NCI-H460 (cell line): ENCODE results near the gene TAL2. TPM values are rescaled to one million over a fixed set of nuclear protein-coding genes. Genes with fewer than 3 reads are reported as not detected.

Experiments
- DNase-seq: peaks from one replicate; pipeline ENCODE4 v3.0.0-alpha.2; 2016; ENCODE audit warnings: low read depth; ENCODE audit errors: extremely low read depth
- total RNA-seq: library from RNA; depleted of rRNA; stranded (reverse); fragments of >200 nt; shearing (Covaris generic); gene quantifications from 2 replicates; pipeline ENCODE4 v1.2.3, GENCODE V29; 2014

Gene TAL2
- total RNA-seq, 1 experiment from 2014 or later = not detected

DNA sequence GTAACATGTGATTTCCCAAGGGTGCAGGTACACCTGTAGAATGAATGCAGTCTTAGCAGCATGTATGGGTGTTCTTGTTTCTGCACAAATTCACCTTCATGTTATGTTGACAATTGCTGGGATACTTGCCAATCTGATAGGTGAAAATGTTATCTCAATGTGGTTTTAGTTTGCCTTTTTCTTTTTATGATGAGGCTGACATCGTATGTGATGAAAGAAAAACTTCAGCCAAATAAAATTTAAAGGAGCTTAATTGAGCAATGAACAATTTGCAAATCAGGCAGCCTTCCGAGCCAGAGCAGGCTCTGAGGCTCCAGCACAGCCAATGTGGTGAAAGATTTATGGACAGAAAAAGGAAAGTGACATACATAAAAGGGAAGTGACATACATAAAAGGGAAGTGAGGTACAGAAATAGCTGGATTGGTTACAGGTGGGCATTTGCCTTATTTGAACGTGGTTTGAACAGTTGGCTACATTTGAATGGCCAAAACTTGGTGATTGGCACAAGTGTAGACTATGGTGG lies 10.5 kb downstream of the TAL2 start:
- DNase-seq = no peak

DNA sequence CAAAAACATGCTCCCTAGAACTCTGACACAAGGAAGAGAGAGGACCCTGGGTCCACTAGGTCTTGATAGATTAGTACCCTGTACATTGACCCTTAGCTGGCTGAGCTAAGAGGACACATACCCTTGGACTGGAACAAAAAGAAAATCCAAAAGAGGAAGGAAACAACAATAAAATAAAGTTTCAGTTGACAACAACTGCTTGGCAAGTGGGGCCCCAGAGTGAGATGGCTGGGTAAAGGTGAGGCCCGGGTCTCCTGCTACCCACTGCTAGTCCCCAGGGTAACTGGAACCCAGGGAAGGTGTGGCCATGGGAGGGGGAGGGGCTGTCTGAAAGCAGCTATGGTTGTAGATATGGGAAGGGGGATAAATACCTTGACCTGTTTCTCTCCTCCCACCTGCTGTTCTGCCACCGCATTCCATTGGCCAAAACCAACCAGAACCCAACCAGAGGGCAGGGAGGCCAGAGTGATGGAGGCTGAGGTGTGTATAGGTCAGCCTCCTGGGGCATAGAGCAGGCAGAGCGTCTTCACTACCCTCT lies 11.7 kb downstream of the TAL2 start:
- no peak for DNase-seq

DNA sequence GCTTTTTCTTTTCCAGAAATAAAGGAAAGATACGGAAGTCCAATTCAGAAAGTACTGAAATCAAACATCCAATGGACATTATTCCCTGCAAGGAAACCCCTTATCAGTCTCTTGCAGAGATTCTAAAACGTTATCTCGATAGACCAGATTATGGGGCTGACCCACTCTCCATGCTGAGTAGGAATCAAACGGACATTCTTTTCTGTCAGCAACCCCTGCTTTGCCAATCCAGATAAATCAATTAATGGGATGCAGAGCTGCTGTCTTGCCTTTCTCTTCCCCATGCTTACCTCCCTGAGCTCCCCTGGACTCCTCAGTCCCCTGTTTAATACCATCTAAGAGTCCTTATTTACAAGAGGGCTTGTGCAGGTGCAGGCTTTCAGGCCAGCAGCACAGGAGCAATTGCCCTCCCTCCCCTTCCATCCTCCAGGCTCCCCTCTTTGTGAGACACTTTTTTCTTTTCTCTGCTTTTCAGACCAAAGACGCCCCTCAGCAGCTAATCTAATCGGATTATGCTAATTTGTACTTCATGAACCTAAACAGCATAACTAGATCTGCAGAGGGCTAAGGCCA lies 14.2 kb downstream of the TAL2 start:
- no peak for DNase-seq

DNA sequence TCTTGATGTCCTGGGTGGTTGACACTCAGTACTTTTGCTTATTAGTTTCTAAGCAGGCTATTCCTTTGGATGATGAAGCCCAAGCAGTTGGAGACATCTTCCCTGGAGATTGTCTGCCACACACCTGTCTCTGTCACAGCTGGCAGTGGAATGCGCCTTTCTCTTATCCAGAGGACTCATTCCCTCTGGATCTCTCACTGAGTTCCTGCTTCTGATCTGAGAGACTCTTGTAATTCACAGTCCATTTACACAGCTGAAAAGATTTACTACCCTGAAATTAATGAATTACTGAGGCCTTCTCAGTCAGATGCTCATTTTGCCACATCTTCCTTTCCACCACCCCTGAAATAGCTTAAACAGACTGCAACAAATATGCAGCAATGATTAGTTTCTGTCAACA lies 15.9 kb downstream of the TAL2 start:
- no peak for DNase-seq

DNA sequence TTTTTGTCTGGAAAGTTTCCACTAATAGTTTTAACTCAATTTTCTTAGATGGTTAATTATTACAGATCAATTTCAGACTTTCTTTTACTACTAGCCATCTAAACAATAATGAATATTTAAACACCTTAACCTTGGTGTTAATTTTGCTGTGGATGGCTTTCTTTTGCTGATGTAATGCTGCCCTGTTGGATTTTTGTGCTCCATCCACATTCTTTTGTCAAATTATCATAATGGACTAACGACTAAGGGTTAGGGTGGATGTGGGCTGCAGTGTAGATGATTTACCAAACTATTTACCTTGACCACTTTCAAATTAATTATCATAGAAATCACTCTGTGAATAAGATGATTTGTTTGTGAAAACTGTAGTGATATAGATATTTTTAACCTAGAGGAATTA lies 16.5 kb downstream of the TAL2 start:
- DNase-seq = no peak

DNA sequence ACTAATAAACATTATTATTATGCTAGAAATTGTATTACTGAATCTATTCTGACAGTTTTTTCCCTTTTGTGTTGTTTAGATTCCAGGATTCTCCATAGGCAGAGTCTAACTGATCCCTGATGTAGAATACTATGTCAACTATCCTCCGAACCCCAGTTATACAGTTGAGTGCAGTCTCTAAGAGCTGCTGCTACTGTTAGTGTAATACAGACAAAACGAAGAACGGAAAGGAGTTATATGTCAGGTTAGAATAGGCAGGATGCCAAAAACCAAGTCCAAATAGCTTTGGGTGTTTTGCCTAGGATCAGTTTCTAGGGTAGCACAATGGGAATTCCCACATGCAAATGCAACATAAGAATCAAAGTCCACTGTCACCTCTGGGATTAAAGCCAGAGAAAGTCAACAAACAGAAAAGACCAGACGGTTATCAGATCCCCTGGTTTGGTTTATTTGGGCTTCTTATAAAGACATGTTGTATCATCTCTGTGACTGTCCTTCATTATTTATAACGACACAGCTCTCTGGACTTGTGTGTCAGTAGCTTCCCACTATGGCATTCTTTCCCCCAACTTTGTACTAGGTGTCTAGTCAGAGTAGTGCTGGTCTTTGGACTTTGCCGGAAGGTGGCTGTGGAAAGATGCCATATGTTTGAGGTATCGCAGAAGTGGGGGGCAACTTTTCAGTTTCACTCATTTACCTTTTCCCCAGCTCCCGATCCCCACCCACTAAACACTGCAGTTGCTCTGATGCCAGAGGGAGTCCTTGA lies 17.2 kb downstream of the TAL2 start:
- no peak for DNase-seq

DNA sequence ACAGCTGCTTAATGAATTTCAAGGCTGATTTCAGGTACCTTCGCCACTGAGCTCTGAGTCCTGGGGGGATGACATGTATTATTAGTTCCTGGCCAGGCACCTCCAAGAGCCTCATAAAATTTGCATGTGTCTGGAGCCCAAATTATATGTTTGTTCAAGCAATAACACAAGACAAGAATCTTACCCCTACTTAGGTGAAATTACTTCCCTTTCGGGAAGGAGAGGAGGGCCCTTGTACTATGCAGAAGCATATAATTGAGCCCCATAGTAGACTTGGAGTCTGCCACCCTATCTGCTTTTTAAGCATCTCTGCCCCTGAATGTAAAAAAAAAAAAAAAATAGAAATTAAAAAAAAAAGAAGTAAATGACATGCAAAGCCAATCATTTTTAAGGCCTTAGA lies 19.1 kb downstream of the TAL2 start:
- no peak for DNase-seq

DNA sequence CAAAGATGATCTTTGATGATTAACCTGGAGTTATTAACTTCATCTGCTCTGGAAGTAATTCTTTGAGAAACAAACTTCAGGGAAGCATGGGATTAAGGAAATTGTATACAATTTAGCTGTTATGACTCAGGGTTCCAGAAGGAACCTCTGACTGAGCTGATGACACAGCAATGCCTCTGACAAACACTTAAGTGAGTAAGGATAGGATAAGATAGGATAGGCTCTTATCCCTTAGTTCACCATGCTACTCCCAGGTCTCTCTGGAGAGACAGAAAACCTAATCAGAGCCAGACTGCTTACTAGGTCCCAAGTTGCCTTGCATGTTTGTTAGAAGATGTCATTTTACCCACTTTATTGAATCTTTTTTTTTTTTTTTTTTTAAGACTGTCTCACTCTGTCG lies 19.5 kb downstream of the TAL2 start:
- no peak for DNase-seq

DNA sequence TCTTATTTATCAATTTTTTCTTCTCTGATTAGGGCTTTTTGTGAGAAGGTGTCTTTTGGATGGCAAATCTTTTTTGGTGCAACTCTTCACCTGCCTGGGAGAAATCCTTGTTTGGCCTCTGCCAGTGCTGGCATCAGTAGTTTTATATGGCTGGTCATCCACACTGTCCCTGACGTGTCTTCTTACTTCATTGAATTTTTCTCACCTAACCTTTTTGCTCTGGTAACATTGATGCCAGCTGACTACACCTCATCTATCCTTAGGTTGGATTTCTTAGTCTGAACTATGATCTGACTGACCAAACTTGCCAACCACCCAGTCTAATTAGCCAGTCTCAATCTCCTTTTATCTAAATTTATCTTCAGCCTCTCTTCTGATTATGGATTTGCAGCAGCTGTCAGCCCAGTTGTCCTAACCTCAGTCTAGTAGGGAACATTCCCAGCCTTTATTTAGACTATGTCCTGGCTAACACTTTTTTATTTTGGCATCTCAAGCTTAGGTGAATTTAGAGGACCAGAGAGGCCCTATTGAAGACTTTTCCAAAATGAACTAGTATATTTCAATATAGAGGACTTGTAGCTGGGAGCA lies 21.5 kb downstream of the TAL2 start:
- DNase-seq = no peak

DNA sequence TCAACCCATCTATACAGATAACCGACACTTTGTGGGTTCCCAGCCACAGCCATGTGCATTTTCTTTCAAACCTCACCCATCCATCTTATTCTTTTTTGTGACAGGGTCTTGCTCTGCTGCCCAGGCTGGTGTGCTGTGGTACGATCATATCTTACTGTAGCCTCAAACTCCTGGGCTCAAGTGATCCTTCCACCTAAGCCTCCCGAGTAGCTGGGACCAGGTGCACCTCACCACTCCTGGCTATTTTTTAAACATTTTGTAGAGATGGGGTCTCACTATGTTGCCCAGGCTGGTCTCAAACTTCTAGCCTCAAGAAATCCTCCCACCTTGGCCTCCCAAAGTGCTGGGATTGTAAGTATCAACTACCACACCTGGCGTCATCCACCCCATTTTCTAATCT lies 24.7 kb downstream of the TAL2 start:
- no peak for DNase-seq

DNA sequence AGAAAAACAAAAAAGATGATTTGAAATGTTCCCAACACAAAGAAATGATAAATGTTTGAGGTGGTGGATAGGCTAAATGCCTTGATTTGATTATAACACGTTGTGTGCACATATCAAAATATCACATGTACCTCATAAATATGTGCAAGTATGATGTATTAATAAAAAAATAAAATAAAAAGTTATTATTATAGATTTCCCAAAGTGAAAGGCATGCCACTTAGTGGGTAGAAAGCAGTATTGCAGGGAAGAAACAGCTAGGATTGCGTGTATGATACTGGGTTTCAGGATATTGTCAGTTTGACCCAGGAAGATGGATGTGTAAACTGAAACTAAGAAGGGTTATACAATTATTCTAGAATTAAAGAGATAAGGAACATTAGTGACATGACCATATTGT lies 28.5 kb downstream of the TAL2 start:
- DNase-seq = no peak

DNA sequence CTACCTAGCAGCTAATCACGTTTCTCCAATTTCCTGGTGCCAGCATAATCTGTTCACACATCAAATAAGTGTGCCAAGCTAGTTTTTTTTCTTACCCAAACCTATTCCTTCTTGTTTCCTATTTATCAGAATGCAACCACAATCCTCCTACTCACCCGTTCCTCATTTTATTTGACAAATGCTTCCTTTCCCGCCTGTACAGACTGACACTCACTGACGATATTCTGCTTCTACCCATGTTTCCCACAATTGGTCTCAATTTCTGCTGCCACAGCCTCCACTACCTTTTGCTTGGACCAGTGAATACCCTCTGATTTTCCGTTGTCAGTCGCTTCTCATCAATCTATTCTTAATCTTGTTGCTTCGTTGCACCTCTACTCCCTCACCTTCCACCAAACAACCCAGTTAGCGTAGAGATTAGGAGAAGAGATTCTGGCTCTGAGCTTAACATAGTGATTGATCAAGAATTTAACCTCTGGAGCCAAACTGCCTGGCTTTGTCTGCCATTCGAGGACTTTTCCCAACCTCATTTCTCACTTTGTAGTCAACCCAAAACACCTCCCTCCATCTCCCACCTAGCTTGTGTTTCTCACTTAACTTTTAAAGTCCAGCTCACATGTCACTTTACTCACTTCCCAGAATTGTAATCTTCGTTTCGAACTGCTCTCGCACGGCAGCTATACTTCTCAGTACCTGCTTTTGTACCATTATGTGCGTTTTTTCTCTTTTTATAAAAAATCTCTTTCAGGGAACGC lies 31.4 kb downstream of the TAL2 start:
- DNase-seq = no peak

DNA sequence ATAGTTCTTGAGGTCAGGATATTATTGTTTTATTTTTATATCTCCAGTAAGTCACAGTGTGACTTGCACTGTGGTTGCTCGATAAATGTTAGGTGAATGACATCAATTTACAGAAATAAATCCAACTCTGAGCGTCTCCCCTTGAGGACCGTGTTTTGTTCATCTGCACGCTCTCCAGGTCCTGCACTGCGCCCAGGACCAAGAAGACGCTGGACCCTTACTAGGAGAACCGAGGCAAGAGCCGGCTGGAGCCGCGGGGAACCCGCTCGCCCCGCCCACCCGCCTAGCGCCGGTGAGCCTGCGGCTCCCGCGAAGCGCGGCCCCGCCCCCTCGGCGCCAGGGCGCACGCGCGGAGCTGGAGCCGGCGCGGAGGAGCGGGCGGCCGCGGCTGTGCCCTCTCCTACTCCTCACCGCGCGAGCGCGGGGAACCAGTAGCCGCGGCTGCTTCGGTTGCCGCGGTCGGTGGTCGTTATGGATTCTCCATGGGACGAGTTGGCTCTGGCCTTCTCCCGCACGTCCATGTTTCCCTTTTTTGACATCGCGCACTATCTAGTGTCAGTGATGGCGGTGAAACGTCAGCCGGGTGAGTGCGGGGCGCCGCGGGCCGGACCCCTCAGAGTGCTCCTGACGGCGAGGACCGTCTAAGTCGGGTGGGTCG lies 32.1 kb downstream of the TAL2 start, which contains the start of gene TMEM38B:
TMEM38B (plus strand) TSS at position 352 of the 658 bp plus-strand sequence; CDS start at position 472, 120 bp downstream.
- peak; percentile 69 for DNase-seq

DNA sequence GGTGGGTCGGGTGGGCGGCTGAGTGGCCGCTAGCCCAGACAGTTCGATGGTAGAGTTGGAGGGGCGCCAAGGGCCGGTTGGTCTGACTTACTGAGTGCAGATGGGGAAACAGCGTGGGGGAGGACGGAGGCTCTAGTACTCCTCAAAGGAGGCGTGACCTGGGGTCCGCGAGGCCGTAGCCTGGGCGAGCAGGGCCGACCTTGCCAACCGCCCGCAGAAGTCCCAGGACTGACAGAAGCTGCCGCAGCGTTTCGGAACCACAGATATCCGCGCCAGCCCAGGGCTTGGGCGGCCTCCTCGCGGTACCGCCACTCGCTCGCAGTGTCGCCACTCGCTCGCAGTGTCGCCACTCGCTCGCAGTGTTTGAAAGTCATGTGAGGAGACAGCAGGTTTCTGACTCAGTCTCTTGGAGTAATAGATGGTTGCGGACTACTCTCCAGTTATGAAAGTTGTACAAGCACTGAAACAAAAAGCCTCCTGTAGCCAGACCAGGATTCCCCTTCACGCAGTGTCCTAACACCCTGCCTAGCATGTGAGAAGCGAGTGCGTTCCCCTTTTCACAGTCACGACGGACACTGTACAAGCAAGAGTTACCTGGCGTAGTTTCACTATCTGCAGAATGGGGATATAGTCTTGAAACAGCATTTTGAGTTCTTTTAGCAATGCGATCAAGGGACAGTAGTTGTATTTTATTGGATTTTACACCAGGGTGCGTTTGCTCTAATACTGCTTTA lies 32.8 kb downstream of the TAL2 start:
- peak; percentile 33 for DNase-seq

DNA sequence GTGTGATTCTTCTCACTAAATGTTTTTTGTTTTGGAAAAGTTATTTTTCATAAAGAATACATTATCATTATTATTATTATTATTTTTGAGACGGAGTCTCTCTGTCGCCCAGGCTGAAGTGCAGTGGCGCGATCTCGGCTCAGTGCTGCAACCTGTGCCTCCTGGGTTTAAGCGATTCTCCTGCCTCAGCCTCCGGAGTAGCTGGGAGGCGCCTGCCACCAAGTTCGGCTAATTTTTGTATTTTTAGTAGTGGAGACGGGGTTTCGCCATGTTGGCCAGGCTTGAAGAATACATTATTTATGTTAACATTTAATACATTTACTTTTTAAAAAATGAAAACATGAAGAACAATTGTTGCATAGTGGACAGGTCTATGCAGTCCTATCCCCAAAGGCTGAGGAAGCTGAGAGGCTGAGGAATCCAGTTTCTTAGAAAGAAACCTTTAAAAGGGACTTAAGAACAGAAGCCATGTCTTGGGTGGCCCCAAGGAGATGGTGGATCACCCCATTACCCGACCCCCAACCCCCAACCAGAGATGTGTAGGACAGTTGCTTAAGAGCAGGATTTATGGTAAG lies 34.0 kb downstream of the TAL2 start:
- DNase-seq = no peak

DNA sequence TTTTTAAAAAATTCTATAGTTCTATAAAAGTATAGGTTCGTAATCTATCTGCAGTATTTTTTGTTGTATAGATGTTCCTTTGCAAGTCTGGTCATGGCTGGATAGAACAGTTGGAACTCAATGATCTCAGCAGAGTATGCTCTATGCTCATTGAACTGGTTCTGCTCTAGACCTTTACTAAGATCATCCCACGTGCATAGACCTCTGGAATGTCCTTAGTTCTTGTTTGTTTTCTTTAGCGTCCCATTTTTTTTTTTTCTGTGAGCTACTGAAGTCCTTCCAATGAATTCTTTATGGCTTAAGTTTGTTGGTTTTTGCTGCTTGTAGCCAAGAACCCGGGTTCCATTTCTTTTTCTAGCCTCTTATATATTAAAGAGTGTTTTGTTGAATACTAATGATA lies 35.6 kb downstream of the TAL2 start:
- no peak for DNase-seq

DNA sequence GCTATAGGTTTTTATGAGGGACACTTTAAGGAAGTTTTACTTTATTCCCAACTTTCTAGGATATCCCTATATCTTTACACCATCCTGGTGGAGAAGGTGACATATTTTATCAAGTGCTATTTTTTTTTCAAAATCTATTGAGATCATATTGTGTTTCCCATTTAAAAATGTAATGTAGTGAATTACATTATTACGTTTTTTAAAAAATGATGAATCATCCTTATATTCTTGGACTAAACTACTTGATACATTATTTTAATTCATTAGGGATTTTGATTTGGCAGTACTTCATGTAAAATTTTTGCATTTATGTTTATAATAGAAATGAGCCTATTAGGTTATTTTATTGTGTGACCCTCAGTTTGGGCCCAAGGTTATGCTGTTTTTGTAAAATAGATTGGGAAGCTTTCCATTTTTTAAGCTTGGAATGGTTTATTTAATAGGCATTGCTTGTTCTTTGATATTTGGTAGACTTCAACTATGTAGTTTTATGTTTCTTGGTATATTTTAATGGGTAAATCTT lies 36.2 kb downstream of the TAL2 start:
- no peak for DNase-seq

DNA sequence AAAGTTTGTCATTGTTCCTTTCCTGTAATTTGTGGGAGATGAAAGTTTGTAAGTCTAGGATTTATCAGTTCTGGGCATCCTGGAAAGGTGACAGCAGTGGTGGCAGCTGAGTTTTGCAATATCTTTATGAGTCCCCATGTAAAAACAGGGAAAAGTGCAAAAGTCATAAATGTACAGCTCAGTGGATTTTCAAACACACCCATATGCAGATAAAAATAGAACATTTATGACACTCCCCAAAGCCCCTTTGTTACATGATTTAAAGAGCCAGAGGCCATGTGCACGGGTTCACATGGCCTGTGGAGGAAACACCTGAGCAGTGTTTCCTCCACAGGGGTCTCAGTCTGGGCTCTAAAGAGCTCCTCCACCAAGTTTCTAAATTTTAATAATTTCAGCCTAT lies 38.4 kb downstream of the TAL2 start:
- no peak for DNase-seq

DNA sequence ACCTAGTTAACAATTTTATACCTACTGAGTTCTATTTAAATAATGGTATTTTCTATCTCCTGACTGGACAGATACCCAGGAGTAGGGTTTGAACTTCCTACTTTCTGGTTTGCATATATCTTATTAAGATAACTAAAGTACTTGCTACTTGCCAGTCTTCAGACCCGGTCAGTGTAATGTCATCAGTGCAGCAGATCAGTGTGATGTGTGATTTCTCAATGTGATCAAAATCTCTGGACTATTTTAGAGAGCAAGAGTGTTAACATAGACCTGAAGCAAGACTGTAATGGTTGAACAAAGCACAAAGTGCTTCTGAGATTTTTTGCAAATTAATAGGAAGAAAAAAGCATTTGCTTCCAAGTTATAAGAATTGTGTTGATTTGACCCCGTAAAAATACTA lies 38.9 kb downstream of the TAL2 start:
- DNase-seq = no peak
